Progenitor cell of endocrine pancreas (in vitro differentiated cells): ENCODE data around the gene CCDC188. TPM values are rescaled to one million over a fixed set of nuclear protein-coding genes. Genes with fewer than 3 reads are reported as not detected.

ENCODE experiments used
- DNase-seq: peaks from one replicate; pipeline ENCODE4 v3.0.0; 2021; ENCODE audit warnings: low spot score; ENCODE audit not compliant: unreplicated experiment
- H3K27ac Mint-ChIP-seq: 2 replicates; pipeline ENCODE4 v1.8.0; 2021; ENCODE audit warnings: mild to moderate bottlenecking, moderate library complexity, mixed read lengths
- H3K27me3 Mint-ChIP-seq: 2 replicates; pipeline ENCODE4 v1.8.0; 2021; ENCODE audit warnings: mixed read lengths
- H3K36me3 Mint-ChIP-seq: 2 replicates; pipeline ENCODE4 v1.8.0; 2022; ENCODE audit warnings: mixed read lengths; ENCODE audit not compliant: insufficient read depth
- H3K4me1 Mint-ChIP-seq: 2 replicates; pipeline ENCODE4 v1.8.0; 2021; ENCODE audit warnings: low read depth, mixed read lengths
- H3K4me3 Mint-ChIP-seq: 2 replicates; pipeline ENCODE4 v1.8.0; 2021; ENCODE audit warnings: low read depth, mild to moderate bottlenecking, moderate library complexity, mixed read lengths
- H3K9me3 Mint-ChIP-seq: 2 replicates; pipeline ENCODE4 v1.8.0; 2021; ENCODE audit warnings: low read depth, mixed read lengths
- total RNA-seq: library from RNA; stranded (reverse); gene quantifications from 2 replicates; pipeline ENCODE4 v1.2.1, GENCODE V29; 2021
- TF ChIP-seq, protein P1 (sequence below): fragments of 200-600 bp; sonication (generic); IDR thresholded peaks from one replicate; pipeline ENCODE4 v1.5.0; 2021; ENCODE audit warnings: antibody characterized with exemption, mild to moderate bottlenecking; ENCODE audit not compliant: unreplicated experiment

Gene CCDC188
- total RNA-seq, 1 donor from 2014 or later = 3.3 TPM

DNA sequence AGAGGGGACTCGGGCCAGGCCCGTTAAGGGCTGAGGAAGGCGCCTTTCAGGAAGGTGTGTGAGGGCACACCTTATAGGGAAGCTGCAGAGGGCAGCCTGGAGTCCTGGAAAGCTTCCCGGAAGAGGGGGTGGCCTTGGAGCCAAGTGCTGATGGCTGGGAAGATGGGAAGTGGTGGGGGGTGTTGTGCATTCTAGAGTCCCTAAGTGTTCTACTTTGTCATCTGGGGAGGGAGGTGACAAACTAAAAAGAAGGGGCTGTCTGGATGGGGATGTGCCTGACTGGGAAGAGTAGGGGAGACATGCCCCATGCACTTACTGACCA lies 12.5 kb downstream of the CCDC188 start:
- H3K9me3 Mint-ChIP-seq = no peaks in the 10 kb centered on the region
- H3K27me3 Mint-ChIP-seq = no peaks in the 10 kb centered on the region
- no peak overlapping the region for H3K27ac Mint-ChIP-seq
- H3K4me1 Mint-ChIP-seq = peaks cover under 1% of the 10 kb centered on the region
- TF ChIP-seq, protein P1, sequence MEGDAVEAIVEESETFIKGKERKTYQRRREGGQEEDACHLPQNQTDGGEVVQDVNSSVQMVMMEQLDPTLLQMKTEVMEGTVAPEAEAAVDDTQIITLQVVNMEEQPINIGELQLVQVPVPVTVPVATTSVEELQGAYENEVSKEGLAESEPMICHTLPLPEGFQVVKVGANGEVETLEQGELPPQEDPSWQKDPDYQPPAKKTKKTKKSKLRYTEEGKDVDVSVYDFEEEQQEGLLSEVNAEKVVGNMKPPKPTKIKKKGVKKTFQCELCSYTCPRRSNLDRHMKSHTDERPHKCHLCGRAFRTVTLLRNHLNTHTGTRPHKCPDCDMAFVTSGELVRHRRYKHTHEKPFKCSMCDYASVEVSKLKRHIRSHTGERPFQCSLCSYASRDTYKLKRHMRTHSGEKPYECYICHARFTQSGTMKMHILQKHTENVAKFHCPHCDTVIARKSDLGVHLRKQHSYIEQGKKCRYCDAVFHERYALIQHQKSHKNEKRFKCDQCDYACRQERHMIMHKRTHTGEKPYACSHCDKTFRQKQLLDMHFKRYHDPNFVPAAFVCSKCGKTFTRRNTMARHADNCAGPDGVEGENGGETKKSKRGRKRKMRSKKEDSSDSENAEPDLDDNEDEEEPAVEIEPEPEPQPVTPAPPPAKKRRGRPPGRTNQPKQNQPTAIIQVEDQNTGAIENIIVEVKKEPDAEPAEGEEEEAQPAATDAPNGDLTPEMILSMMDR = no peak
- no peaks in the 10 kb centered on the region for H3K36me3 Mint-ChIP-seq
- DNase-seq = no peak
- H3K4me3 Mint-ChIP-seq = no peak overlapping the region

DNA sequence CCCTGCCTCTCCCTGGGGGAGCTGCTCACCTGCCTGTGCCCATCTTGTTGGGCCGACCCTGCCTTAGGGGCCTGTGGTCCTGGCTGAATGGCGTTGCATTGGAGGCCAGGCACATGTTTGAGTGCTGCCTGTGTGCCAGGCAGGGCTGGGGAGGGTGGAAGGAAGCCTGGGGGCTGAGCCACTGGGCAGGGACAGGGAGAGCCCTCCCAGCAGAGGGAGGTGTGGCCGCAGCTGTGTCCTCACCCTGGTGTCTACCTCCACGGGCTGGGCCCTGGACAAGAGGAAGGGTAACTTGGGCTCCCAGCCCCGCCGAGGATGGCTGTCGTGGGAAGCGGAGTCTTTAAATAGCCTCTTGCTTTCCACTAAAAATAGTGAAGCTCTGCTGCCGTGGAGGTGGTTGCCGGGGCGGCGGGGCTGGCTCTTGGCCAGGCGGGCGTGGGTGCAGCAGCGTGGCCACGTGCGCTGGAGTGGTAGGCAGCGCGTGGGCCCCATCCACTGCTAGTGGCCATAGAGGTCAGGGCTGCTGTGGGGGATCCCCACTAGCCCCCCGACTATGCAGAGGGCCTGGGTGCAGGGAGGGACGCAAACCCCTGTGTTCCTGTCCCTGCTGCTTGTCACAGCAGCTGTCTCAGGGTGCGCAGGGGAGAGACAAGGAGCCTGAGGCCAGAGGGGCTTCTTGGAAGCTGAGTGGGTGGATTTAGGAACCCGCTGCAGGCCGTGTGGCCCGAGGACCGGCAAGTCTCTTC lies 13.0 kb downstream of the CCDC188 start:
- H3K9me3 Mint-ChIP-seq = no peaks in the 10 kb centered on the region
- TF ChIP-seq, protein P1 = no peak

GRCh38 chr22:20137113-20137512 lies 13.7 kb downstream of the CCDC188 start:
- DNase-seq = no peak
- no peaks in the 10 kb centered on the region for H3K9me3 Mint-ChIP-seq
- H3K4me1 Mint-ChIP-seq = peaks cover 4% of the 10 kb centered on the region
- TF ChIP-seq, protein P1 = no peak
- no peaks in the 10 kb centered on the region for H3K27me3 Mint-ChIP-seq
- no peaks in the 10 kb centered on the region for H3K36me3 Mint-ChIP-seq
- no peak overlapping the region for H3K4me3 Mint-ChIP-seq
- H3K27ac Mint-ChIP-seq = no peak overlapping the region

More for the DNA sequence above, 13.0 kb downstream of the CCDC188 start:
- Mint-ChIP-seq H3K27ac (no peak overlapping the region), H3K27me3 (no peaks in the 10 kb centered on the region), H3K4me3 (no peak overlapping the region), H3K4me1 (peaks cover 4% of the 10 kb centered on the region), H3K36me3 (no peaks in the 10 kb centered on the region)
- DNase-seq = no peak

GRCh38 chr22:20136603-20136873 lies 14.3 kb downstream of the CCDC188 start:
- no peaks in the 10 kb centered on the region for H3K9me3 Mint-ChIP-seq
- peaks cover 4% of the 10 kb centered on the region for H3K4me1 Mint-ChIP-seq
- no peak overlapping the region for H3K27ac Mint-ChIP-seq
- no peak overlapping the region for H3K4me3 Mint-ChIP-seq
- DNase-seq = no peak
- H3K36me3 Mint-ChIP-seq = no peaks in the 10 kb centered on the region
- H3K27me3 Mint-ChIP-seq = no peaks in the 10 kb centered on the region
- TF ChIP-seq, protein P1 = no peak

DNA sequence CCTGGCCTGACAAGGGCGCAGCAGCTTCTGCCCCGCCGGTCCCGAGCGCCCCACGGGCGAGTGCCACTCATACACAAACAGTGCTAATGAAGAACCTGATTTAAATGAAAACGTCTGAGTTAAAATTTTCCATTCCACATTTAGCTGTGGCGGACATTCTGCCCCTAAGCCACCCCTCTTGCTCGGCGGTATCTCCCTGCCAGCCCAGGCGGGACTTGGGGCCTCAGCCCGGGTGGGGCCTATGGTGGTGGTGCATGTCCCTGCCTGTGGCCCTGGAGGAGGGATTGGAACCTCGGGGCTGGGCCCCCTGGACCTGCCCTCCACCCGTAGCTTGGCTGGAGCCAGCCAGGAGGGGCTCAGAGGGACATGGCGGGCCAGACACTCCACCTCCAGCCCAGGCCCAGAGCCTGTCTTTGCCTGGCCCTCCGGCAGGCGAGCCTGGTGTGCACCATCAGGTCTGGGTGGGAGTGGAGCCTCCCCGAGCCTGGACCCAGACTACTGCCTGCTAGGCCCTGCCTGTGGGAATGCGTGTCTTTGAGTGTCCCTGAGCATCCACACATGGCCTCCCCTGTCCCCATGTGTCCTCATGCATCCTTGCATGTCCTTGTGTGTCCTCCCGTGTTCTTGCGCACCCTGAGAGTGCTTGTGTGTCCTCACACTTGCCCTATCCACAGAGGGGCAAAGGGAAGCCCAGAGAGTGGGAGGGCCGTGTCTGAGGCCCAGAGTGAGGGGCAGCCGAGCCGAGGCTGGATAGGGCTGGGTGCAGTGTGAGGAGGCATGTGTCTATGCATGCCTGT lies 14.9 kb downstream of the CCDC188 start:
- peaks cover 4% of the 10 kb centered on the region for H3K4me1 Mint-ChIP-seq
- H3K27ac Mint-ChIP-seq = no peak overlapping the region
- H3K36me3 Mint-ChIP-seq = no peaks in the 10 kb centered on the region
- H3K27me3 Mint-ChIP-seq = no peaks in the 10 kb centered on the region
- no peaks in the 10 kb centered on the region for H3K9me3 Mint-ChIP-seq
- TF ChIP-seq, protein P1 = no peak
- no peak for DNase-seq
- H3K4me3 Mint-ChIP-seq = no peak overlapping the region
